Hematopoietic multipotent progenitor cell treated with erythropoietin and hydrocortisone succinate and interleukin-3 and kit ligand, for 8 days (in vitro differentiated cells): ENCODE results near the gene RUNX1.

ENCODE experiments used
- DNase-seq: peaks from one replicate; pipeline ENCODE4 v3.0.0-alpha.2; 2015

RUNX1 gene

DNA sequence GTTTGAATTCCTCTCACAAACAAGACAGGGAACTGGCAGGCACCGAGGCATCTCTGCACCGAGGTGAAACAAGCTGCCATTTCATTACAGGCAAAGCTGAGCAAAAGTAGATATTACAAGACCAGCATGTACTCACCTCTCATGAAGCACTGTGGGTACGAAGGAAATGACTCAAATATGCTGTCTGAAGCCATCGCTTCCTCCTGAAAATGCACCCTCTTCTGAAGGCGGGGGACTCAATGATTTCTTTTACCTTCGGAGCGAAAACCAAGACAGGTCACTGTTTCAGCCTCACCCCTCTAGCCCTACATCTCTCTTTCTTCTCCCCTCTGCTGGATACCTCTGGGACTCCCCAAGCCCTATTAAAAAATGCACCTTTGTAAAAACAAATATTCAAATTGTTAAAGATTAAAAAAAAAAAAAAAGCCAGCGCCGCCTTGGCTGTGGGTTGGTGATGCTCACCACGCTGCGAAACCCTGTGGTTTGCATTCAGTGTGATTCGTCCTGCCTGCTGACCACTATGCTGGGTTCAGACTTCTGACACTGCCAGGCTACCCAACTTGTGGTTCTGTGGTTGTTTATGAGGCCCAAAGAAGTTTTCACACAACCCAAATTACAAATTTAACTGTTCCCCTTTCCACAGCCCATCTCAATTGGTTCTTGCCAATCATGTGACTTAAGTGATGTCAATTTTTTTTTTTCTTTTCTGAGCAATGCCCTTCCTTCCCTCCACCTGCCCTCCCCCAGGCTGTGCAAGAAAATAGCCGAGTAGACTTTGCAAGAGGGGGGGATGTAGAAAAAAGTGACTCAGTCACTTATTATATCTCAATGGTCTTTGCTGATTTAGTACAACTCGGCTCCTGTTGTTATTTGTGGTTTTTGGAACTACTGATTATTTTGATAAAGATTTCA, at the start of gene RUNX1:
Gene RUNX1, minus strand, starts transcription at position 597 of the 912 bp plus-strand sequence.
- DNase-seq = peak; percentile 92

DNA sequence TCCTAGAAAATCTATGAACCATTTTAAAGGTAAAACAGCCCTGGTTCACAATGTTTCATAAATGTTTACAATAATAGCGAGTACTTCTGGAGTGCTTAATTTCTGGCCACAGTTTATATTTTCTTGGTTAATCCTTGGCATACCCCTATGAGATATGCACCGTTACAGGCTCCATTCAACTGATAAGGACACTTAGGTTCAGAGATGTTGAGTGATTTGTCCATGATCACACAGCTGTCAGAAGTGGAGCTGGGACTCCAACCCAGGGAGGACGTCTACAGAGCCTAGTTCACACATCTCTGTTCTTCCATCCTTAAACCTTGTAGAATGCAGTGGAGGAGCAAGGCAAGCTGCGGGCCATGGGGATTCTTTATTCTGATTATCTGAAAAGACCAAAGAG, 48.4 kb upstream of the RUNX1 start:
- no peak for DNase-seq

DNA sequence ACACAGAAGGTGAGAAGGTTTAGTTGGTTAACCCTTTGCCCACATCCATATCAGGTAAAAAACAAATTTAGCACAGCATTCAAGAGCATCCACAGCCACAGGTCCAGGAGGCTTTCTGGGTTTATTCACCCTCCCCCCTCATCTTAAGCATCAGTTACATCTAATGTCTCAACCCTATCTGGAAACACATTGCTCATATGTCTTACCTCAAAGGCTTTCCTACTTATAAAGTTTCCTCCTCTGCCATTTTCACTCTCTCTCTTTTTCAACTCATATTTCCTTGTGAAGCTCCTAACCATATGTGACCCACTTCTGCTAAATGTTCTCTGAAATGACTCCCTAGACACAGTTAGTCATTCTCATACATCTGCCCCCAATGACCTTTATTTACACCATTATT, 47.9 kb upstream of the RUNX1 start:
- DNase-seq = no peak

GRCh38 chr21:35095859-35096291, 46.8 kb upstream of the RUNX1 start:
- DNase-seq = no peak

DNA sequence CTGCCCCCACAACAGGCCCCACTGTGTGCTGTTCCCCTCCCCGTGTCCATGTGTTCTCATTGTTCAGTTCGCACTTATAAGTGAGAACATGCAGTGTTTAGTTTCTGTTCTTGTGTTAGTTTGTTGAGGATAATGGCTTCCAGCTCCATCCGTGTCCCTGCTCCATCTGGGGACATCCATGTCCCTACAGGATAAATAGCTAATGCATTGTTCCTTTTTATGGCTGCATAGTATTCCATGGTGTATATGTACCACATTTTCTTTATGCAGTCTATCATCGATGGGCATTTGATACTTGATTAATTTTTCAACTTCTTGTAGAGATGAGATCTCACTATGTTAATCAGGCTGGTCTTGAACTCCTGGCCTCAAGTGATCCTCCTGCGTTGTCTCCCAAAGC, 44.4 kb upstream of the RUNX1 start:
- DNase-seq = no peak

DNA sequence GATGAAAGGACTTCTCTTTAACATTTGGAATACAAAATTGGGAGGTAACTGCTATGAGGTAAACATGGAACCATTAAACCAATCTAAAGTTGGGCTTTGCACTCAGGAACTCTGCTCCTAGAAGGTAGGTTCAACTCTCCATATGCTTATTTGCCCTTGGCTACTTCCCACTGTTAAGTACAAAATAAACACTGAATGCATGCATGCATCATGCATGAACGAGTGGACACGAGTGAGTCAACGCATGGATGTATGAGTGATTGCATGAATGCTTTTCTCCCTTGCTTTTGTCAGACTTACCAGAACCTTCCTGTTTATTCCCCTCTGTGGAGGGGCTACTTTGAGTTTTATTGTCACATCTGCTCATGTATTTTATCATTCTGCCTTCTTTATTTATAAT, 42.4 kb upstream of the RUNX1 start:
- no peak for DNase-seq

- DNase-seq = no peak
Measured at GRCh38 chr21:35090403-35090802, 41.3 kb upstream of the RUNX1 start.

DNA sequence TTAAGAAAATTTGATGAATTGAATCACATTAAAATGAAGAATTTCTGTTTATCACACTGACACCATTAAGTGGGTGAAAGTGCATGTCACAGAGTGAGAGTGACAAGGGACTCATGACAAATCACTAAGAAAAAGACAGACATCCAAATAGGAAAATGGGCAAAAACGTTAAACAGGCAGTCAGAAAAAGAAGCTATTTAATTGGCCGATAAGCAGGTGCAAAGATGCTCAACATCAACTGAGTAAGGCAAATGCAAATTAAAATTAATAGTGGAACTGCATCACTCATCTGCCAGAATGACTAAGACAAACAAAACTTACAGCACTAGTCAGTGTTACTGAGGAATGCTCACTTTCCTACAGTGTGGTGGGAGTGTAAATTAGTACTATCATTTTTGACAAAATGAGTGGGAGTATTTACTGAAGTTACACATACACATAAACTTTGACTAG, 39.2 kb upstream of the RUNX1 start:
- no peak for DNase-seq

DNA sequence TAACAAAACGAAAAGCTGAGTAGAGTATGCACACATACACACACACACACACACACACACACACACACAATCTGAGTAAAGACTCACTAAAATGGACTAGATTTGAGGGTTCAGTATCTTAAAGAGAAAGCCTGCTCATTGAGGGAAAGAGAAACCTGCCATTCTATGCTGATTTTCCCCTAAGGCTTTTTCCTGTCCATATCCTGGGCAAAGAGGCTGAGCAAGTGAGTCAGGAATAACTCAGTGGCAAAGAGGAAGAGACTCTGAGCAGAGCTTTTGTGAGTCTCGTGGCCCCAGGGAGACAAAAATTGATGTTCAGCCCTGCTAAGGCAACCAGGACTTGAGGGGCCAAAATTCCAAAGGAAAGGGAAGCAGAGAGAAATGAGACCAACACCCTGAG, 37.3 kb upstream of the RUNX1 start:
- DNase-seq = no peak

DNA sequence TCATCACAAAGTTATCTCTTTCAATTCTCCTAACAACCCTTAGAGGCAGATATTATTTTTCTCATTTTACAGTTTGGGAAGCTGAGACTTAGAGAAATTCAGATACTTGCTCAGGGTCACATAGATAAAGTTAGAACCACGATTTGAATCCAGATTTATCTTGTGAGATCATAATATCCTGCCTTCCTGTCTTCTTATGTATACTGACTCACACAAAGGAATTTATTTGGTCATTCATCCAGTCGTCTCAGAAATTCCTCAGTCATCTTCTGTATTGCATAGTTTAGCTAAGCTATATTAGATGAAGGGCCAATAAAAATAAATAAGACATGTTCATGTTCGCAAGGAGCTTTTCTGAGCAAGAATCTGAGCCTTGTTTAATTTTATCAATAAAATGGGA, 35.8 kb upstream of the RUNX1 start:
- no peak for DNase-seq

- no peak for DNase-seq
Measured at GRCh38 chr21:35083246-35083645, 34.1 kb upstream of the RUNX1 start.

GRCh38 chr21:35081861-35082260, 32.8 kb upstream of the RUNX1 start:
- DNase-seq = no peak

DNA sequence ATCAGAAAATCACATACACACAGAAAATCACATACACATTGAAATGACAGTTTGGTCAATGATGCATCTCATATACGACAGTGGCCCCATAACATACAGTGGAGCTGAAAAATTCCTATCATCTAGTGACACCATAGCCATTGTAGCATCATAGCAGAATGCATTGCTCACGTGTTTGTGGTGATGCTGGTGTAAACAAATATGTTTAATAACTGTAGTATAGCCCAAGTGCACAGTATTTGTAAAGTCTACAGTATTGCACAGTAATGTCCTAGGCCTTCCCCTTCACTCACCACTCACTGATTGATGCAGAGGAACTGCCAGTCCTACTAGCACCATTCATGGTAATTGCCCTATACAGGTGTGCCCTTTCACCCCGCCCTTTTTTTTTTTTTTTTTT, 30.1 kb upstream of the RUNX1 start:
- DNase-seq = no peak

GRCh38 chr21:35077975-35078374, 28.9 kb upstream of the RUNX1 start:
- DNase-seq = no peak

- DNase-seq = no peak
Measured at GRCh38 chr21:35077466-35077865, 28.4 kb upstream of the RUNX1 start.

DNA sequence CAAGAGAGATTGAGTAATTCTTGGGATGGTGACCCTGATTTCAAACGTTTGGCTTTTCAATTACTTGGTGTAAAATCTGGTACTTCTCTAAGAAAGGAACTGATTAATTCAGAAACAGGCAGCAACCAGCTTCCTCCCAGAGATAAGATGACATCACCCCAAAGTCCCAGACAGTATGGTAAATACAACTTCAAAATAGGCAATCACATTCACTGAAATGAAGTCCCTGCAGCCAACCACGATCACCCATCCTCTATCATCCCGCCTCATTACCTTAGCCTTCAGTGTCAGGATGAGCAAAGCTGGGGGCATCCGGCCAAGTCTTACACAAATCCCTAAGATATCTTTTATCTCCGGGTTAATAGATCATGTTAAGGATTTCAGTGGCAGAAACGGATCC, 26.4 kb upstream of the RUNX1 start:
- DNase-seq = no peak

DNA sequence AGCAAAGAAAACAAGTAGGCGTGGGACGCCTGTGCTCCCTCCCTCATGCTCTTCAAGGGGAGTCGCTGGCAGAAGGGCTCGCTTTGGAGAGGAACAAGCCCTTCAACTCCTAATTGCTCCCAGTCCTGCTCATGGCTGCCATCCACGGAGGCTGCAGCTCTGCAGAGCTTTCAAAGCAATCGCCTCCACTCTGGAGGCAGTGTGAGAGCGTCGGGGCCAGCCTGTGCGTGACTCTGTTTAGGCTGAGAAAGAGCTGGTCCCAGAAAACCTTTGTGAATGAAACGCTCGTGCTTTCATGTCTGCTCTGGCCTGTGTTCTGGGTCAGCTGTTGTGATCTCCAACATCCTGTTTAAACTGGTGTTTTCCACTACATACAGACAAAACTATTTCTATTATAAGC, 23.9 kb upstream of the RUNX1 start:
- no peak for DNase-seq

DNA sequence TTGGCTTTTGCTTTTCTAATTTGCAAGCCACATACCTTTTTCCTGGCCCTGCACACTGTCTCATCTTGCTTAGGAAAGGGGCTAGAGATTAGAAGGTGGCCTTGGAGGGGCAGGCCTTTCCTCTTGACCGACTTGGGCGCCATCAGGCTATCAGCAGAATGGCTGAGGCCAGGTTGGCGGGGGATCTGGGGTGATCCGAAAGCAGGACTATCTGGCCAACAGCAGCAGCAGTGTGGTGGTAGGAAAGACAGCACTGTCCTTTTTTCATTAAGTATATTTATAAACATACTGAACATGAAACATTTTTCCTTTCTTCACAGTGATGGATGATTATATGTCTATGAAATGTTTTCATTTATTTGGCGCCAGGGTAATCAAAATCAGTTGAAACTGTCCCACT, 23.5 kb upstream of the RUNX1 start:
- no peak for DNase-seq

- DNase-seq = no peak
Measured at GRCh38 chr21:35071347-35071746, 22.2 kb upstream of the RUNX1 start.

DNA sequence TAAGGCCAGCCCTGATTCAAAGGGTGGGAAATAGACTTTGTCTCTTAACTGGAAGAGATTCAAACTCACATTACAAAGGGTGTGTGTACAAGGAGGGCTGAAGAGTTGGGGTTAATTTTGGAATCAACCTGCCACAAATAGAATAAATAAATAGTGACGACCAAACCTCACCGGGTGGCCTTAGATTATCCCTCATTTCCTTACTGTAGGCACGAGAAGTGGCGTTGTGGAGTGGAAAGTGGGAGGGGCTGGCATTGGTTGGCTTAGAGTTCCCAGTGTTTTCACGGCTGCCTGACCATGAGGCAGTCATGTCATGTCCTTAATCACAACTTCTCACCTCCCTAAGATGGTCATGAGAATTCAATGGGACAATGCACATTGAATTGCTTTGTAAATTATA, 21.3 kb upstream of the RUNX1 start:
- no peak for DNase-seq

GRCh38 chr21:35066824-35067223, 17.7 kb upstream of the RUNX1 start:
- DNase-seq = no peak

DNA sequence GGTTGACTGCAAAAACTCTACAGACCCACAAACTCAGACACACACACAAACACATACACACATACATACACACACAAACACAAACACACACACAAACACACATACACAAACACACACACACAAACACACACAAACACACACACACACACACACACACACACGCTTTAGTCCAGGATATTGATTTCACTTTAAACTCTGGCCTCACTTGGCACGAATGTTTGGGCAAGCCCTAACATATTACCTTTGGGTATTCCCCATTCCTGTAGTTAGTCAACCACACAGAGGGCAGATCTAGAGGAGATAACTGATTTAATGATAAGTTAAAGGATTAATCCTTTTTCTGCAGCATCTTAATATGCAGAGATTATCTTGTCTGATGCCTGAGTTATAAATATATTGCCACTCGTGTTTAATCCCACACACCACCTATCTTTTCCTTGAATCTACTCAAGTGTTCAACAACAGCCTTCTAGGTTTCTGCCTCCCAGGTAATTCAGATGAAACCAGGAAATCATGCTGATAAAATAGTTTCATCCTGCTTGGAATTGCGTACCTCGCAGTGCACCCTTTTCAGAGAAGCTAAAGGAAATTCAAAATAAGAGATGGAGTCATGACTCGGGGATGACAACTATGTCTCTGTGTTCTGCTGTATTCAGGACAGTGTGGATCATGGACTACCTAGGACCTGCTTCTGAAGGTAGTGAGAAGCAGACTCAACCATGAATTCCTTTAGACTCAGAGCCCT, 14.5 kb upstream of the RUNX1 start:
- no peak for DNase-seq

DNA sequence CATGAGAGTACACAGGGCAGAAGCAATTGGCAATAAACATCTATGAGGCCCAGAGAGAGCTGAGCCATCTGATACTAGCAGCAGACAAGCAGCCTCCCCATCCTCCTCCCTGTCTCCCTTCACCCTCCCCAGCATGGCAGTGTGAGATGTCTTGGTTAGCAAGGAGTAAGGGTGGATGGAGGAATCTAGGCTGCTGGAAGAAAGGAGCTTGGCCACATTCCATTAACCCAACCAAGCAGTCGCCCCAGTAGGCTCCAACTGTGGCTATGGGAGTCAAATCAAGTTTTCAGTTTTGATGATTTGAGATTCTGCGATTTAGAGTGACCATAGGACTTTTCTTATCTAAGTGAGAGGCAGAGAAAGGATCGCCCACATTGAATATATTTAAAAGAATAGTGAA, 12.9 kb upstream of the RUNX1 start:
- DNase-seq = no peak

- no peak for DNase-seq
Measured at GRCh38 chr21:35059742-35060141, 10.6 kb upstream of the RUNX1 start.
